Measurements from ENCODE around the gene GID8. TPM values are rescaled to one million over a fixed set of nuclear protein-coding genes. Genes with fewer than 3 reads are reported as not detected.

GID8 gene
- total and polyA plus RNA-seq, 2 of the 13 experiments (the other 11 are each of a cell fraction or from before 2014, with no cell fraction given): 39.6 to 59.8 TPM

GRCh38 chr20:62916703-62917476 lies 21.1 kb upstream of the GID8 start (continued):
- peak; percentile 99 for TF ChIP-seq TARDBP (CRISPR knock-in tag; IDR thresholded peaks at IDR 0.05)
- peak; percentile 65; the same call in 1 of the 2 replicates for TF ChIP-seq NR1H2 (CRISPR knock-in tag; IDR thresholded peaks at IDR 0.05; ENCODE audit: borderline replicate concordance, low read depth)
- TF ChIP-seq ZNF205 (CRISPR knock-in tag; IDR thresholded peaks at IDR 0.05): peak; percentile 94
- TF ChIP-seq WIZ (CRISPR knock-in tag; IDR thresholded peaks at IDR 0.05): peak; percentile 55; the same call in 1 of the 2 replicates
- TF ChIP-seq ZNF331 (CRISPR knock-in tag; IDR thresholded peaks at IDR 0.05): peak; percentile 93
- peak; percentile 87 for TF ChIP-seq RBM22 (optimal IDR thresholded peaks at IDR 0.05; ENCODE audit: low read length)
- peak; percentile 97 for TF ChIP-seq ARID2 (CRISPR knock-in tag; IDR thresholded peaks at IDR 0.05; ENCODE audit: borderline replicate concordance)
- TF ChIP-seq, protein P1, sequence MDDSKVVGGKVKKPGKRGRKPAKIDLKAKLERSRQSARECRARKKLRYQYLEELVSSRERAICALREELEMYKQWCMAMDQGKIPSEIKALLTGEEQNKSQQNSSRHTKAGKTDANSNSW (CRISPR knock-in tag; IDR thresholded peaks at IDR 0.05; ENCODE audit: borderline replicate concordance): 0 out of 2 replicates have a peak, but pooled peaks have one; percentile 48
- TF ChIP-seq, protein P2, sequence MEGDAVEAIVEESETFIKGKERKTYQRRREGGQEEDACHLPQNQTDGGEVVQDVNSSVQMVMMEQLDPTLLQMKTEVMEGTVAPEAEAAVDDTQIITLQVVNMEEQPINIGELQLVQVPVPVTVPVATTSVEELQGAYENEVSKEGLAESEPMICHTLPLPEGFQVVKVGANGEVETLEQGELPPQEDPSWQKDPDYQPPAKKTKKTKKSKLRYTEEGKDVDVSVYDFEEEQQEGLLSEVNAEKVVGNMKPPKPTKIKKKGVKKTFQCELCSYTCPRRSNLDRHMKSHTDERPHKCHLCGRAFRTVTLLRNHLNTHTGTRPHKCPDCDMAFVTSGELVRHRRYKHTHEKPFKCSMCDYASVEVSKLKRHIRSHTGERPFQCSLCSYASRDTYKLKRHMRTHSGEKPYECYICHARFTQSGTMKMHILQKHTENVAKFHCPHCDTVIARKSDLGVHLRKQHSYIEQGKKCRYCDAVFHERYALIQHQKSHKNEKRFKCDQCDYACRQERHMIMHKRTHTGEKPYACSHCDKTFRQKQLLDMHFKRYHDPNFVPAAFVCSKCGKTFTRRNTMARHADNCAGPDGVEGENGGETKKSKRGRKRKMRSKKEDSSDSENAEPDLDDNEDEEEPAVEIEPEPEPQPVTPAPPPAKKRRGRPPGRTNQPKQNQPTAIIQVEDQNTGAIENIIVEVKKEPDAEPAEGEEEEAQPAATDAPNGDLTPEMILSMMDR (CRISPR knock-in tag; IDR thresholded peaks at IDR 0.05): peak; percentile 46
- TF ChIP-seq ZNF430 (CRISPR knock-in tag; IDR thresholded peaks at IDR 0.05): peak; percentile 98
- no peak for TF ChIP-seq MTF1 (CRISPR knock-in tag; IDR thresholded peaks at IDR 0.05)
- TF ChIP-seq ZNF629 (CRISPR knock-in tag; conservative IDR thresholded peaks at IDR 0.05): peak; percentile 59
- TF ChIP-seq, protein P3, sequence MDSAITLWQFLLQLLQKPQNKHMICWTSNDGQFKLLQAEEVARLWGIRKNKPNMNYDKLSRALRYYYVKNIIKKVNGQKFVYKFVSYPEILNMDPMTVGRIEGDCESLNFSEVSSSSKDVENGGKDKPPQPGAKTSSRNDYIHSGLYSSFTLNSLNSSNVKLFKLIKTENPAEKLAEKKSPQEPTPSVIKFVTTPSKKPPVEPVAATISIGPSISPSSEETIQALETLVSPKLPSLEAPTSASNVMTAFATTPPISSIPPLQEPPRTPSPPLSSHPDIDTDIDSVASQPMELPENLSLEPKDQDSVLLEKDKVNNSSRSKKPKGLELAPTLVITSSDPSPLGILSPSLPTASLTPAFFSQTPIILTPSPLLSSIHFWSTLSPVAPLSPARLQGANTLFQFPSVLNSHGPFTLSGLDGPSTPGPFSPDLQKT (CRISPR knock-in tag; IDR thresholded peaks at IDR 0.05; ENCODE audit: borderline replicate concordance): no peak
- TF ChIP-seq CHD2 (IDR thresholded peaks at IDR 0.05; ENCODE audit: low read depth, low read length): 0 out of 2 replicates have a peak, but pooled peaks have one; percentile 40
- peak; percentile 42; the same call in 1 of the 2 replicates for TF ChIP-seq MBD4 (IDR thresholded peaks at IDR 0.05; ENCODE audit: borderline replicate concordance, low read length)
- no peak for TF ChIP-seq NONO (IDR thresholded peaks at IDR 0.05)
- peak; percentile 98 for TF ChIP-seq NONO (CRISPR knock-in tag; conservative IDR thresholded peaks at IDR 0.05)
- peak; percentile 95; the same call in 1 of the 2 replicates for TF ChIP-seq ZNF746 (CRISPR knock-in tag; IDR thresholded peaks at IDR 0.05)
- TF ChIP-seq KLF12 (CRISPR knock-in tag; IDR thresholded peaks at IDR 0.05; ENCODE audit: borderline replicate concordance): 0 out of 2 replicates have a peak, but pooled peaks have one; percentile 54
